Tibial artery (tissue), 4 donors: ENCODE measurements around the gene MDM4.
"Not testable (repeated sequence)": the region's sequence is repeated elsewhere in the genome, so short reads cannot be mapped to it uniquely, and the experiment has no call there.

Experiments used
- DNase-seq, 2 donors: peaks; one replicate each; pipeline ENCODE4 v3.0.0-alpha.2; 2019
- H3K27ac ChIP-seq, 2 donors: fragments of 200-600 bp; sonication (generic) in 1 of 2; 1 replicate in 1 of 2; 2 replicates in 1 of 2; pipeline ENCODE4 v1.5.1; 2018 to 2019; ENCODE audit warnings: mild to moderate bottlenecking in 1 of 2
- H3K27me3 ChIP-seq, 2 donors: fragments of 200-600 bp; sonication (generic) in 1 of 2; one replicate each; pipeline versions ENCODE4 v1.5.1 to v1.6.0; 2016 to 2019
- H3K36me3 ChIP-seq, 3 donors: fragments of 200-600 bp; sonication (generic) in 2 of 3; one replicate each; pipeline ENCODE4 v1.5.1; 2016 to 2019; ENCODE audit warnings: mild to moderate bottlenecking in 2 of 3
- H3K4me1 ChIP-seq, 4 donors: fragments of 200-600 bp; sonication (generic) in 2 of 4; 1 replicate in 3 of 4; 2 replicates in 1 of 4; pipeline ENCODE4 v1.5.1; 2016 to 2019
- H3K4me3 ChIP-seq, 2 donors: fragments of 200-600 bp; sonication (generic) in 1 of 2; 1 replicate in 1 of 2; 2 replicates in 1 of 2; pipeline ENCODE4 v1.5.1; 2018 to 2019; ENCODE audit warnings: mild to moderate bottlenecking in 2 of 2
- H3K9me3 ChIP-seq, 3 donors: fragments of 200-600 bp; sonication (generic) in 1 of 3; one replicate each; pipeline ENCODE4 v1.5.1; 2016 to 2019
- CTCF ChIP-seq, 2 experiments: fragments of 200-600 bp in 1 of 2; fragments of 450-650 bp in 1 of 2; IDR thresholded peaks; one replicate each; pipeline ENCODE4 v1.5.1; 2017 to 2019; ENCODE audit warnings: antibody characterized with exemption in 2 of 2, mild to moderate bottlenecking in 1 of 2, moderate library complexity in 1 of 2
- intact Hi-C: fragments of 100-400 bp; cut with DNase I; formaldehyde crosslinking; loops from one replicate; pipeline ENCODE4 v1.15.0; 2023; ENCODE audit warnings: low total_unique reads

Gene MDM4

GRCh38 chr1:204567071-204567470 lies 50.9 kb downstream of the MDM4 start:
- intact Hi-C loops = loop anchor here (5.0 kb wide), 1 partner anchor 240 kb away; no protein-coding TSS in a partner anchor
- peaks cover 0 to 8% (median 0%) of the 10 kb centered on the region in 4 donors for H3K4me1 ChIP-seq
- DNase-seq = no peak

GRCh38 chr1:204568576-204569315 lies 52.5 kb downstream of the MDM4 start:
- Histone ChIP-seq H3K4me3 (no peak overlapping the region), H3K36me3 (peaks cover 0 to 17% (median 6%) of the 10 kb centered on the region in 3 donors), H3K27ac (no peak overlapping the region), H3K9me3 (no peaks in the 10 kb centered on the region), H3K27me3 (no peaks in the 10 kb centered on the region), H3K4me1 (peaks cover 0 to 8% (median 0%) of the 10 kb centered on the region in 4 donors)
- DNase-seq = no peak
- no peak for TF ChIP-seq CTCF (IDR thresholded peaks at IDR 0.05)
- intact Hi-C loops = loop anchor here (5.0 kb wide), 1 partner anchor 239 kb away; no protein-coding TSS in a partner anchor

More at GRCh38 chr1:204567071-204567470, 50.9 kb downstream of the MDM4 start:
- H3K27ac ChIP-seq = no peak overlapping the region
- H3K9me3 ChIP-seq = no peaks in the 10 kb centered on the region
- peaks cover 4 to 33% (median 8%) of the 10 kb centered on the region in 3 donors for H3K36me3 ChIP-seq
- no peak for TF ChIP-seq CTCF (IDR thresholded peaks at IDR 0.05)
- H3K27me3 ChIP-seq = no peaks in the 10 kb centered on the region
- no peak overlapping the region for H3K4me3 ChIP-seq

- H3K27me3 ChIP-seq = no peaks in the 10 kb centered on the region
- no peak overlapping the region for H3K27ac ChIP-seq
- H3K36me3 ChIP-seq = peaks cover 0 to 16% (median 6%) of the 10 kb centered on the region in 3 donors
- no peak overlapping the region for H3K4me3 ChIP-seq
- H3K4me1 ChIP-seq = peaks cover 0 to 8% (median 0%) of the 10 kb centered on the region in 4 donors
- no peak for TF ChIP-seq CTCF (IDR thresholded peaks at IDR 0.05)
- DNase-seq = no peak
- intact Hi-C loops = loop anchor here (5.0 kb wide), 1 partner anchor 238 kb away; no protein-coding TSS in a partner anchor
- no peaks in the 10 kb centered on the region for H3K9me3 ChIP-seq
These were observed 53.3 kb downstream of the MDM4 start for GRCh38 chr1:204569478-204569877.

- H3K27me3 ChIP-seq, H3K4me3 ChIP-seq, intact Hi-C loops, DNase-seq, H3K4me1 ChIP-seq, H3K9me3 ChIP-seq, H3K27ac ChIP-seq: not testable (repeated sequence)
- peaks cover 0 to 16% (median 6%) of the 10 kb centered on the region in 3 donors for H3K36me3 ChIP-seq
These were observed 53.8 kb downstream of the MDM4 start for GRCh38 chr1:204570021-204570420.

GRCh38 chr1:204571128-204571527 lies 54.9 kb downstream of the MDM4 start:
- Histone ChIP-seq H3K4me3 (no peak overlapping the region), H3K9me3 (no peaks in the 10 kb centered on the region), H3K4me1 (no peaks in the 10 kb centered on the region), H3K27ac (no peak overlapping the region), H3K36me3 (peaks cover 0 to 16% (median 6%) of the 10 kb centered on the region in 3 donors), H3K27me3 (no peaks in the 10 kb centered on the region)
- intact Hi-C loops = no loop called here
- TF ChIP-seq CTCF (IDR thresholded peaks at IDR 0.05) = no peak
- no peak for DNase-seq

- no peak for DNase-seq
- Histone ChIP-seq H3K4me3 (no peak overlapping the region), H3K9me3 (no peaks in the 10 kb centered on the region), H3K27me3 (no peaks in the 10 kb centered on the region), H3K36me3 (peaks cover 0 to 16% (median 6%) of the 10 kb centered on the region in 3 donors), H3K27ac (no peak overlapping the region), H3K4me1 (no peaks in the 10 kb centered on the region)
- intact Hi-C loops = no loop called here
- no peak for TF ChIP-seq CTCF (IDR thresholded peaks at IDR 0.05)
These were observed 55.4 kb downstream of the MDM4 start for GRCh38 chr1:204571631-204572030.
